HT-29 (cell line): ENCODE measurements around the gene ARHGAP15. TPM values are rescaled to one million over a fixed set of nuclear protein-coding genes. Genes with fewer than 3 reads are reported as not detected.

Source experiments
- DNase-seq: peaks from one replicate; pipeline ENCODE4 v3.0.0-alpha.2; 2015; ENCODE audit warnings: low spot score
- total RNA-seq: library from RNA; depleted of rRNA; stranded (reverse); fragments of >200 nt; shearing (Covaris generic); gene quantifications from 2 replicates; pipeline ENCODE4 v1.2.3, GENCODE V29; 2014

Gene ARHGAP15
- total RNA-seq, 1 experiment from 2014 or later = not detected

- DNase-seq = no peak
These were observed 269.6 kb downstream of the ARHGAP15 start for GRCh38 chr2:143398781-143399180.

- no peak for DNase-seq
These were observed 270.4 kb downstream of the ARHGAP15 start for GRCh38 chr2:143399631-143400069.

GRCh38 chr2:143401861-143402260 lies 272.6 kb downstream of the ARHGAP15 start:
- no peak for DNase-seq

- no peak for DNase-seq
These were observed 273.2 kb downstream of the ARHGAP15 start for GRCh38 chr2:143402451-143402850.

GRCh38 chr2:143410082-143410897 lies 281.1 kb downstream of the ARHGAP15 start:
- no peak for DNase-seq

GRCh38 chr2:143415571-143415970 lies 286.4 kb downstream of the ARHGAP15 start:
- DNase-seq = no peak

- DNase-seq = no peak
These were observed 288.2 kb downstream of the ARHGAP15 start for GRCh38 chr2:143417428-143417827.

- DNase-seq = no peak
These were observed 291.1 kb downstream of the ARHGAP15 start for GRCh38 chr2:143420313-143420712.

- DNase-seq = no peak
These were observed 293.5 kb downstream of the ARHGAP15 start for GRCh38 chr2:143422681-143423080.

GRCh38 chr2:143425896-143426295 lies 296.7 kb downstream of the ARHGAP15 start:
- no peak for DNase-seq

GRCh38 chr2:143426296-143426695 lies 297.1 kb downstream of the ARHGAP15 start:
- DNase-seq = no peak

GRCh38 chr2:143428700-143429099 lies 299.5 kb downstream of the ARHGAP15 start:
- DNase-seq = no peak

- DNase-seq = no peak
These were observed 300.9 kb downstream of the ARHGAP15 start for GRCh38 chr2:143429932-143430679.

GRCh38 chr2:143431316-143431715 lies 302.1 kb downstream of the ARHGAP15 start:
- no peak for DNase-seq

GRCh38 chr2:143433251-143433650 lies 304.0 kb downstream of the ARHGAP15 start:
- no peak for DNase-seq

GRCh38 chr2:143433840-143434239 lies 304.6 kb downstream of the ARHGAP15 start:
- DNase-seq = no peak

- no peak for DNase-seq
These were observed 305.2 kb downstream of the ARHGAP15 start for GRCh38 chr2:143434445-143434844.

- DNase-seq = no peak
These were observed 305.9 kb downstream of the ARHGAP15 start for GRCh38 chr2:143435131-143435530.

- no peak for DNase-seq
These were observed 307.7 kb downstream of the ARHGAP15 start for GRCh38 chr2:143436951-143437350.

GRCh38 chr2:143440411-143441012 lies 311.3 kb downstream of the ARHGAP15 start:
- no peak for DNase-seq

GRCh38 chr2:143442193-143442592 lies 313.0 kb downstream of the ARHGAP15 start:
- DNase-seq = no peak

GRCh38 chr2:143451642-143452281 lies 322.5 kb downstream of the ARHGAP15 start:
- peak; percentile 41 for DNase-seq
